Measurements from ENCODE around the gene PHYKPL.

Gene PHYKPL

DNA sequence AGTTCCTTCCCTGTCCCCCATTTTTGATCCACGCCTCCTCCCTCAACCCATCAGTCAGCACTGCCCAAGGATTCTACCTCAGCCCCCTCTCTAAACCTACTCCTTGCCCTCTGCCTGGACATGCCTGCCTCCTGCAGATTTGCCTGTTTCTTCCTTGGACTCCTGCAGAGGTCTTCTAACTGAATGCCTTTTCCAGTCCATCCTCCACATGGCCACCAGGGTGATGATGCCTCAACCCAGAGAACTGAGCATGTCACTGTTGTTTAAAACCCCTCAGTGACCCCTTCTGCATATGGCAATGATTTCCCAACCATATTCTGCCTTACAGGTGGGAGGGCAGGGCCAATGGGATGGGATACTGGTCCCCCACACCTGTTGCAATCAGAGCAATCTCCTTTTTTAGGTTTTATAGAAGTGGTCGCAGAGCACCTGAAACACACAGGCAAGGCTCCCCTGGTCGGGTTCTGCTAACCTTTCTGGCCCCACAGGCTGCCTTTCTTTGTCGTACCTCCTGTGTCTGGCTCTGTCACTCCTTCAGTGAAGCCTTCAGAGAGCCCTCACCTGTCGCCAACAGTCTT lies 9.3 kb downstream of the PHYKPL start:
- TF ChIP-seq, protein P1, sequence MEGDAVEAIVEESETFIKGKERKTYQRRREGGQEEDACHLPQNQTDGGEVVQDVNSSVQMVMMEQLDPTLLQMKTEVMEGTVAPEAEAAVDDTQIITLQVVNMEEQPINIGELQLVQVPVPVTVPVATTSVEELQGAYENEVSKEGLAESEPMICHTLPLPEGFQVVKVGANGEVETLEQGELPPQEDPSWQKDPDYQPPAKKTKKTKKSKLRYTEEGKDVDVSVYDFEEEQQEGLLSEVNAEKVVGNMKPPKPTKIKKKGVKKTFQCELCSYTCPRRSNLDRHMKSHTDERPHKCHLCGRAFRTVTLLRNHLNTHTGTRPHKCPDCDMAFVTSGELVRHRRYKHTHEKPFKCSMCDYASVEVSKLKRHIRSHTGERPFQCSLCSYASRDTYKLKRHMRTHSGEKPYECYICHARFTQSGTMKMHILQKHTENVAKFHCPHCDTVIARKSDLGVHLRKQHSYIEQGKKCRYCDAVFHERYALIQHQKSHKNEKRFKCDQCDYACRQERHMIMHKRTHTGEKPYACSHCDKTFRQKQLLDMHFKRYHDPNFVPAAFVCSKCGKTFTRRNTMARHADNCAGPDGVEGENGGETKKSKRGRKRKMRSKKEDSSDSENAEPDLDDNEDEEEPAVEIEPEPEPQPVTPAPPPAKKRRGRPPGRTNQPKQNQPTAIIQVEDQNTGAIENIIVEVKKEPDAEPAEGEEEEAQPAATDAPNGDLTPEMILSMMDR (conservative IDR thresholded peaks at IDR 0.05; ENCODE audit: control insufficient read depth, insufficient read depth, low read depth, low read length): no peak
- DNase-seq (ENCODE audit: low read depth): no peak
- no peak overlapping the region for H3K4me3 ChIP-seq (ENCODE audit: control insufficient read depth, low read depth, low read length)

DNA sequence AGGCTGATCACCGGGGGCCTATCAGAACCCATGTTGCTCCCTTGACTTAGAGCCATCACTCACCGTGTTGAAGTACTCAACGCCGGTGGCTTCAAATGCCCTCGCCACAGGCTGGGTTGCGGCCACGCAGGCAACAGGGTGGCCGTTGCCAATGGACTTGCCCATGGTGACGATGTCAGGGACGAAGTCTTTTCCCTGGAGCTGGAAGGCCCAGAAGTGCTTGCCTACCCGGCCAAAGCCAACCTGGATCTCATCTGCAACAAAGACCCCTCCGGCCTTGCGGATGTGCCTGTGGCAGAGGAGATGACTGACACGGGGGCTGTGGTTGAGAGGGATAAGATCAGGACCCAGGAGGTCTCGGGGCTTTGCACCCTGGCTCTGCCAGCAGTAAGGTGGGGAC lies 10.3 kb downstream of the PHYKPL start:
- H3K4me3 ChIP-seq (ENCODE audit: control insufficient read depth, low read depth, low read length): no peak overlapping the region
- no peak for DNase-seq (ENCODE audit: low read depth)
- TF ChIP-seq, protein P1 (conservative IDR thresholded peaks at IDR 0.05; ENCODE audit: control insufficient read depth, insufficient read depth, low read depth, low read length): no peak

DNA sequence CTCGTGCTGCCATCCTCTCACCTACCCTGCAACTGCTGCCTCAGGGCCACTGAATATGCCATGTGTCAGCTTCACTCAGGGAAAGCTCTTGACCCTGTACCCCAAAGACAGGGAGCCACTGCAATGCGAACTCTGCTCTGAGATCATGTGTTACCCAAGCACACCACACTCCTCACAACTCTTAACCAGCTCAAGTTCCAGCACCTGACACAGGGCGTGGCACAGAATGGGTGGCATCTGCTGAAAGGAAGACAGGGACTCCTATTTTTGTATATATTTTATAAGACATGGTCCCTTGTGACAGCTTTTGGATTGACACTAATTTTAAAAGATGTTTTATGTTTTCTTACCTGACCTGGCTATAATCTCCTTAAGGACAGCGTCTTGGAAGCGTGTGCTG lies 10.7 kb downstream of the PHYKPL start:
- DNase-seq (ENCODE audit: low read depth): no peak
- TF ChIP-seq, protein P1 (conservative IDR thresholded peaks at IDR 0.05; ENCODE audit: control insufficient read depth, insufficient read depth, low read depth, low read length): no peak

DNA sequence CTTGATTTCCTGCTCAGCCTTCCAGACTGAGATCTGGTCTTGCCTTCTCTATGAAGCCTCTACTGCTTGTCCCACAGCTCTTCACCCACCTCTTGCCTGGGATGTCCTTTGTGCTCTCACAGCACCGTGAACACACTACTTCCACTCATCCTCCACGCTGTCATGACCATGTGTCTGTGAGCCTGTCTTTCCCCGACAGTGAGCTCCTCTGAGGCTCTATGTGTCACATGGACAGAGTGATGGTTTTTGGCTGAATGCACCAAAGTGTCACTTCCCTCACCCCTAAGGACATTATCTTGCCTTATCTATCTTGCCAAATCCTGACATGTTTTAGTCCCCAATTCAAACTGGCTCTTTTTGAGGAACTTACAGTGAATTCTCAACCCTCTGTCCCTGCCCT lies 11.3 kb downstream of the PHYKPL start:
- TF ChIP-seq, protein P1 (conservative IDR thresholded peaks at IDR 0.05; ENCODE audit: control insufficient read depth, insufficient read depth, low read depth, low read length): no peak
- H3K4me3 ChIP-seq (ENCODE audit: control insufficient read depth, low read depth, low read length): no peak overlapping the region
- DNase-seq (ENCODE audit: low read depth): no peak

More for the DNA sequence above, 10.7 kb downstream of the PHYKPL start:
- H3K4me3 ChIP-seq (ENCODE audit: control insufficient read depth, low read depth, low read length): no peak overlapping the region

DNA sequence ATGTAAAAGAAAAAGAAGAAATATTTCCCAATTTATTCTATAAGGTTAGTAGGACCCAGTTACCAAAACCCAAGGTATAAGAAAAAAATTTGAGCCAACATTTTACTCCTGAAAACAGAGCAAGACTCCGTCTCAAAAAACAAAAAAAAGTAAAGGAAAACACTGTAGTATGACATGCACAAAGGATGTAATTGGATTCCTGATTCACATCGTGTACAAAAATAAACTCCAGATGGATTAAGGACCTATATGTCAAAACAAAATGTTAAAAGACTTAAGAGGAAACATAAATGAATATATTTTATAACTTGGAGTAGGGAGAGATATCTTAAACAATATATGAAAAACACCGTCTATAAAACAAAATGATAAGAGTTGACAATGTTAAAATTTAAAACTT lies 13.8 kb downstream of the PHYKPL start:
- H3K4me3 ChIP-seq (ENCODE audit: control insufficient read depth, low read depth, low read length): no peak overlapping the region
- TF ChIP-seq, protein P1 (conservative IDR thresholded peaks at IDR 0.05; ENCODE audit: control insufficient read depth, insufficient read depth, low read depth, low read length): no peak
- no peak for DNase-seq (ENCODE audit: low read depth)

DNA sequence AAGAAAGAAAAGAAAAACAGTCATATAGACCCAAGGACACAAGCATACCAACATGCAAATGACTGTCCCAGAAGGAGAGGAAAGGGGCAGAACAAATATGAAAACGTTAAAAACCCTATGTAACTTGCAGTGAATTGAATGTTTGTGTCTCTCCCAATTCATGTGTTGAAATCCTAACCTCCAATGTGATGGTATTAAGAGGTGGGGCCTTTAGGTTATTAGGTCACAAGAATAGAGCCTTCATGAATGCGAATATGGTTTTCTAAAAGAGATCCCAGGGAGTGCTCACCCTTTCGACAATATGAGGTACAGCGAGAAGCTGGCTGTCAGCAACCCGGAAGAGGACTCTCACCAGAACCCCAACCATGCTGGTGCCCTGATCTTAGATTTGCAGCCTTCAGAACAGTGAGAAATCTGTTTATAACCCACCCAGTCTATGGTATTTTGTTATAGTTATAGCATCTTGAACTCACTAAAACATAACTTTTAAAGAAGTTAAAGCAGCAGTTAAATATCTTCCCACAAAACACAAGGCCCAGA lies 14.3 kb downstream of the PHYKPL start:
- no peak for DNase-seq (ENCODE audit: low read depth)
- TF ChIP-seq, protein P1 (conservative IDR thresholded peaks at IDR 0.05; ENCODE audit: control insufficient read depth, insufficient read depth, low read depth, low read length): no peak
- no peak overlapping the region for H3K4me3 ChIP-seq (ENCODE audit: control insufficient read depth, low read depth, low read length)

All from fibroblast of mammary gland (primary cell).